Measurements from ENCODE around the gene TBC1D22A.

TBC1D22A gene

DNA sequence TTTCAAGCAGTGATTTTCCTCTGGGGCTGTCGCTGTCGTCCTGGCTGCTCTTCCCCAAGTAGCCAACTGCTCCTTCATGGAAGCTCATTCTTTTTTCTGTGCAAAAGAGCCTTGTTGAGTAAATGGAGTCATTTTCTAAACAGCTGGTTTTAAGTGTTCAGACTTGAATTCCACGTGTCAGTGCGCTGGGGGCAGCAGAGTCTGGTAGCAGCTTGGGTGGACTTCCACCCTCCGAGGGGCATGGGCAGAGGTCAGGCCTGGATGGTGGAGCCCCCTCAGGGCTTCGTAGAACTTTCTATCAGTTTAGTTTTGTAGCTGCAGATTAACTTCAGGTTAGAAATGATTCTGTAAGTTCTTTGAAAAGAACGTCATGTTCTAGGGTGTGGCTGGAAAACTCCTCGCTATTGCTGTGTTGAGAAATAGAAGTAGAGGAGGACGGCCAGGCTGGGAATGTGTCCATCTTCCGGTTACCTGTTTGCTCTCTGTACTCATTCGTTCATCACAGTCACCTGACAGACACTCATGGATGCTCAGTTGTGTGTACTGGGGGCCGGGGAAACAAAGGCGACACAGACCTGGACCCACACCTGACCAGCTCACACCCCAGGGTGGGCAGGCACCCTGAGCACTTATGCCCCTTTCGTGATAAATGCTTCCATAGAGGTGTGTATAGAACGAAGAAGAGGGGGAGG lies 270.7 kb downstream of the TBC1D22A start:
- DNase-seq (ENCODE audit: low read depth in 2 of 2) = no peak

- DNase-seq (ENCODE audit: low read depth in 2 of 2) = no peak
Measured at GRCh38 chr22:47033648-47034000, 271.2 kb downstream of the TBC1D22A start.

DNA sequence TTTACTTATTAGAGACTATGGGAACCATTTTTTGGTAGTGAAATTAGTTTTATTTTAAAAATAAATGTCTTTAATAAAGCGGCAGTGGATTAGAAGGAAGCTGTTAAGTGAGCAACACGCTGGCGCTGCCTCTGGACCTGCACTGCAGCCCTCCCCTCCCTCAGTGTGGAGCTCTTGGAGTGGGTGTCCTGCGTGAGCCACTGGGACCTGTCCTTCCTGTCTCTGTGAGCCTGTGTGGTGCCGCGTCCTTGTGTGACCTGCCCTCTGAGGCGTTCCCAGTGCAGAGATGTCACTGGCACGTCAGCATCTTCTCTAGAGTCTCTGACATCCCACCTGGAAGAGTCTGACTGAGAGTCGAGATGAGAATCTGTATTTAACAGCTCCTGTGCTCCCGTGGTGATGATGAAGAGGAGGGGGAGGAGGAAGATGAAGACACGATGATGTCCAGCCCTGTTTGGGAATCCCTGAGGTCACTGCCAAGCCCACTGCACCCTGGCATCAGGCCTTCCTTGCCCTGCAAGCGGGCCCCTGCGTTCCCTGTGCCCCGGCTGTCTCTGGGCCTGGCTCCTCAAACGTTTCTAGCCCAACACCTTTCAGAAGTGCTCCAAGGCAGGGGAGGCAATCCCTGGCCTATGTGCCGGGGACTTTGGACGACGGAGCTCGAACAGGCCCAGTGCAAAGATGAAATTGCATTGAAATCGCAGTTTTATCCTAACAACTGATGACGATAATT lies 271.8 kb downstream of the TBC1D22A start:
- no peak for DNase-seq (ENCODE audit: low read depth in 2 of 2)

- no peak for DNase-seq (ENCODE audit: low read depth in 2 of 2)
Measured at GRCh38 chr22:47034905-47035419, 272.5 kb downstream of the TBC1D22A start.

DNA sequence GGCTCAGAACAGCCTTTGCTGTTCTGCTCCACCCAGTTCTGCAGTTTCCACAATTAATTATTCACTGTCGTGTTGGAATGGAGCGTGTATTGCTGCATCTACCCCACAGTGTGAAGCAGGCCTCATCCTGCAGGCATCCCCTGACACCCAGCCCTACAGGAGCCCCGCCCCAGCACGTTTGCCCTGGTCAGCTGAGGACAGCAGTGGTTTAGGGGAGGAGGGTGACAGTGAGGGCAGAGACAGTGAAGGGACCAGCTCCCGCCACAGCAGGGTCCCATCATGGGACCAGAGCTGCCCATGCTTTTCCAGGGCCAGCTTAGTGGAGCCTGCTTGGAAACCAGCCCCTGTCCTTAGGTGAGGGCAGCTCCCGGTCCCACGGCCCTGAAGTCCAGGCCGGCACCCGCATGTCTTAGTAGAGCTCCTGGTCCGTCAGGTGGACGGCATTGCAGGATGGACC lies 273.0 kb downstream of the TBC1D22A start:
- no peak for DNase-seq (ENCODE audit: low read depth in 2 of 2)

GRCh38 chr22:47036352-47036751 lies 273.9 kb downstream of the TBC1D22A start:
- DNase-seq (ENCODE audit: low read depth in 2 of 2) = no peak

DNA sequence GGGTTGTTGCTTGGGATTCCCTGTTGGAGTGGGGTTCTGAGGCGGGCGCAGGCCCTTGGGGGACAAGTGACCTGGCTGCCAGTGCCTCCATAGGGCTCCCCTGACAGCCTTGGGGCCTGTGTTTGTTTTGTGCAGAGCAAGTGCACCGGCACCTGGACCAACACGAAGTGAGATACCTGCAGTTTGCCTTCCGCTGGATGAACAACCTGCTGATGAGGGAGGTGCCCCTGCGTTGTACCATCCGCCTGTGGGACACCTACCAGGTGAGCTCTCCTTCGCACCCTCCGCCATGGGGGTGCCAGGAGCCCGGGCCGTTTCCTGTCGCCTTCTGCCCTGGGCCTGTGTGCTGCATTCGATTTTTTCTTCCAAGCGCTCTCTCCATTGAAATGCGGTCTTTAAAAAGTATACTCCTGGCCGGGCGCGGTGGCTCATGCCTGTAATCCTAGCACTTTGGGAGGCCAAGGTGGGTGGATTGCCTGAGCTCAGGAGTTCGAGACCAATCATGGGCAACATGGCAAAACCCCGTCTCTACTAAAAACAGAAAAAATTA lies 274.6 kb downstream of the TBC1D22A start:
- no peak for DNase-seq (ENCODE audit: low read depth in 2 of 2)

GRCh38 chr22:47038206-47038835 lies 275.9 kb downstream of the TBC1D22A start:
- DNase-seq (ENCODE audit: low read depth in 2 of 2) = no peak

DNA sequence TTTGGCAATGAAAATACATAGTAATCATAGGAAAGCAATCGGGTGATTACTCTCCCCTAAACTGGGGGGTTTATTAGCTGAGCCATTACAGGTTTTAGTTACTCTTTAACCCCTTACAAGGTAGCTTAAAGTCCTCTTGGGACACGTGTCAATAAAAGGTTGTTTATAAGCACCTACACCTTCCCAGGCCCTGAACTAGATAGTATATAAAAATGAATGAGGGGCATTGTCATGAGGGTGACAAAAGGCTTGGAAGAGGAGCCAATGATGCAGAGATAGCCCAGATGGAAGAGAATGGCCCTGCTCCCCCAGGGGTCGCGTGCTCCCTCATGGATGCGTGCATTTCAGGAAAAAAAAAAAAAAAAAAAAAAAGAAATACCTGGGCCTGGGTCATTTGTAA lies 276.9 kb downstream of the TBC1D22A start:
- DNase-seq (ENCODE audit: low read depth in 2 of 2) = no peak

- DNase-seq (ENCODE audit: low read depth in 2 of 2) = no peak
Measured at GRCh38 chr22:47040486-47041270, 278.2 kb downstream of the TBC1D22A start.

DNA sequence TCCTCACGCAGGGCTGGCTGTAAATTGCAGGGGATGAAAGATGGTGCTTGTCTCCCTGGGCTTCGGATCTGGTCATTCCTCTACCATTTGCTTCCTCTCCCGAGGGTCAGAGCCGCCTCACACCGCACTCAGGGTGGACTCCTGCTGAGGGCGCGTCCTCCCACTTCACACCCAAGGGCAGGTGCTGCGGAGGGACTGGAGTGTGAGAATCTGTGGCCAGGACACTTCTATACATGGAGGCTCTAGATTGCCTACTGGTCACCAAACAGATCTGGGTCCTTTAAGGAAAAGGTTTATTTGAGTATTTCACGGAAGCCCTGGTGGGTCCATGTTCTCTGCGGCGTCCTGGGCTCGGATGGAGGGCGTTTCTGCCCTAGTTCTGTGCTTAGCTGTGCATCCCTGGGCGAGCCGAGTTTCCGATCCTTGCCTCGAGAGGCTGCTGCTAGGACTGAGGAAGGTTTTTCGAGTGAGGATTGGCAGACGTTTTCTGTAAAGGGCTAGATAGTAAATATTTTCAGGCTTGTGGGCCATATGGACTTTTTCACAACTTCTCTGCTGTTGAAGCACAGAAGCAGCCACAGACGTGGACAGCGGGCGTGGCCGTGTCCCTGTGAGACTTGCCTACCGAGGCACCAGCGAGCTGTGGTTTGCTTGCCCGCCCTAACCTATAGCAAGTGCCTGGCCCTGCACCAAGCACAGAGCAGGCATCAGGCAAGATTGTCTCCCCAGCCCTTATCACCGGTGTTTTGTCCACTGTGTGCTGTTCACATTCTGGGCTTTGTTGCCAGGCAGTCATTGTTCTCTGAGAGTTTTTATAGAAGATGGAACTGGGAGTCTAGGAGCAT lies 279.0 kb downstream of the TBC1D22A start:
- no peak for DNase-seq (ENCODE audit: low read depth in 2 of 2)

GRCh38 chr22:47042116-47042825 lies 279.8 kb downstream of the TBC1D22A start:
- DNase-seq (ENCODE audit: low read depth in 2 of 2) = no peak

- no peak for DNase-seq (ENCODE audit: low read depth in 2 of 2)
Measured at GRCh38 chr22:47042861-47043496, 280.5 kb downstream of the TBC1D22A start.

- no peak for DNase-seq (ENCODE audit: low read depth in 2 of 2)
Measured at GRCh38 chr22:47043835-47044721, 281.6 kb downstream of the TBC1D22A start.

- no peak for DNase-seq (ENCODE audit: low read depth in 2 of 2)
Measured at GRCh38 chr22:47044722-47045535, 282.5 kb downstream of the TBC1D22A start.

DNA sequence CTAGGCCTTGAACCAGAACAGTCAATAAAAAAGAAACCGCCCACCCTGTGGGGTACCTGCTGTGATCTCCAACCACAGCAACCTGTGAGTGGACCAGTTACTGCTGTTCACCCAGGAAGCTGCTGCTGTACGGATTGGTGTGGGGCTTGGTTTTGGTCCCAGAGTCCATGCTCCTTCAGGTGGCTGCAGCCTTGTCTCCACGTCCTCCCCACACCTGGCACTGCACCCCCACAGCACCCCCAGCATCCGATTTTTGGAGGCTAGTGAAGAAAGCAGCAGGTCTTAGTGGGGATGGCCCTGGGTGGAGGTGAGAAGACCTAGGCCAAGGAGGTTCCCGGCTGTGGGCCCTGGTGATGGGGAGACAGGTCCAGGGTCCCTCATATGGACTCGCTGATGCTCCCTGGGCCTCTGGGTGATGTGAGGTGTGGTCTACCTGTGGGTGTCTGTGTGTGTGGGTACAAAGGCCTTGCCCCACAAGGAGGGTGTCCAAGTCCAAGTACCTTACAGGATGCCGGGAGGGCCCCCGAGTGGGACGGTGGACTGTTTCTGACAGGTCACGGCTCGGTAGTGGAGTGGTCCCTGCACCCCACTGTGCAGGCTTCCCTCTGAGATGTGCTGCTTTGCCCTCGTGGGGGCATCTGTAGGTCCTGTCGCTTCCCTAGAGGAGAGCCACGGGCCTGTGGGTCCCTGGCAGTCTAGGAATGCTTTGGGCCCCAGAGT lies 283.4 kb downstream of the TBC1D22A start:
- DNase-seq (ENCODE audit: low read depth in 2 of 2) = no peak

Measured in stimulated activated CD8-positive, alpha-beta memory T cell treated with anti-CD3 and anti-CD28 coated beads, Interleukin-15, amount 100 ng/mL, for 4 hours (primary cell).